ENCODE data around the gene FLT3LG. TPM values are rescaled to one million over a fixed set of nuclear protein-coding genes. Genes with fewer than 3 reads are reported as not detected.
"Not testable (repeated sequence)": the region's sequence is repeated elsewhere in the genome, so short reads cannot be mapped to it uniquely, and the experiment has no call there.

The FLT3LG gene
- total RNA-seq, 1 donor from 2014 or later = 11.3 TPM

DNA sequence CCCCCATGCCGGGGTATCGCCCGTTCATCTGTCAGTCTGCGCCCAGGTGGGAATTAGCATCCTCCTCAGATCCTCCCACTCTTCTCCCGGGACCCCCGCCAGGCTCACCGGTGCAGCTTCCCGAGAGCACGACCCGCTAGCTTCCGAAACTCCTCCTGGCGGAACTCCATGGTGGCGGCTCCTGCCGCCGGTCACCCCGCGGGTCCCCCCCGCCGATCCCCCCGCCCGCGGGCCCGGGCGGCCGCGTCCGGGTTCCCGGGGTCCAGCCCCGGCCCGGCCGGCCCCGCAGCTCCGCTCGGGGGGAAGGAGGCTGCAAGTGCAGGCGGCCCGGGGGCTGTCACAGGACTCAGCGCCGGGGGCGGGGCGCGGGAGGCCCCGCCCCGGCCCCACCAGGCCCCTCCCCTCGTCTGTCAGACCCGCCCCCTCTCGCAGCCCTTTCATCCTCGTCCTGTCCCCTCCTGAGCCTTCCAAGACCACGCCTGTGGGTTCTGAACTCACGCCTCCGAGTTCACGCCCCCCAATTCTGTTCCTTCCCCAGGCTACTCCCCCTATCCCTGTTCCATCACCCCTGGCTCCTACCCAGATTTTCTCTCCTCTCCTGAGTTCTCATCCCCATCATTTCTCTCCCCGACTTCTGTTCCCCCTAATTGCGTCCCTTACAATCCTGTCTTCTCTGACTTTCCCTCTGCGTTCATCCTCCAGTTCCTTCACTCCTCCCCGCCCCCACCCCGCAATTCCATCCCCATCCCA, 32.6 kb upstream of the FLT3LG start, which contains the start of gene SLC17A7:
SLC17A7 (minus strand) TSS at position 318 of the 750 bp plus-strand sequence; CDS start at position 170, 148 bp downstream.
- H3K36me3 Mint-ChIP-seq (ENCODE audit: unreplicated experiment) = no peaks in the 10 kb centered on the region
- H3K27ac Mint-ChIP-seq (ENCODE audit: unreplicated experiment) = no peak within 1 kb of the TSS
- peaks cover 61% of the 10 kb centered on the region for H3K27me3 Mint-ChIP-seq (ENCODE audit: unreplicated experiment)
- DNase-seq (ENCODE audit: extremely low spot score, unreplicated experiment) = no peak
- H3K4me3 Mint-ChIP-seq (ENCODE audit: unreplicated experiment) = peak within 1 kb of the TSS; percentile 77
- TF ChIP-seq CTCF (IDR thresholded peaks at IDR 0.05) = no peak
- H3K9me3 Mint-ChIP-seq (ENCODE audit: unreplicated experiment) = no peaks in the 10 kb centered on the region
- peaks cover 23% of the 10 kb centered on the region for H3K4me1 Mint-ChIP-seq (ENCODE audit: unreplicated experiment)

- Mint-ChIP-seq H3K9me3 (ENCODE audit: unreplicated experiment) (no peaks in the 10 kb centered on the region), H3K4me3 (ENCODE audit: unreplicated experiment) (peak overlapping the region; percentile 77), H3K27ac (ENCODE audit: unreplicated experiment) (no peak overlapping the region), H3K27me3 (ENCODE audit: unreplicated experiment) (peaks cover 56% of the 10 kb centered on the region), H3K36me3 (ENCODE audit: unreplicated experiment) (peaks cover 4% of the 10 kb centered on the region), H3K4me1 (ENCODE audit: unreplicated experiment) (peaks cover 23% of the 10 kb centered on the region)
- no peak for TF ChIP-seq CTCF (IDR thresholded peaks at IDR 0.05)
- no peak for DNase-seq (ENCODE audit: extremely low spot score, unreplicated experiment)
Observed at GRCh38 chr19:49441960-49442350, 32.1 kb upstream of the FLT3LG start.

- no peak for TF ChIP-seq CTCF (IDR thresholded peaks at IDR 0.05)
- Mint-ChIP-seq H3K4me3 (ENCODE audit: unreplicated experiment) (peak overlapping the region; percentile 77), H3K36me3 (ENCODE audit: unreplicated experiment) (peaks cover 4% of the 10 kb centered on the region), H3K9me3 (ENCODE audit: unreplicated experiment) (no peaks in the 10 kb centered on the region), H3K4me1 (ENCODE audit: unreplicated experiment) (peaks cover 23% of the 10 kb centered on the region), H3K27me3 (ENCODE audit: unreplicated experiment) (peaks cover 52% of the 10 kb centered on the region), H3K27ac (ENCODE audit: unreplicated experiment) (no peak overlapping the region)
- no peak for DNase-seq (ENCODE audit: extremely low spot score, unreplicated experiment)
Observed at GRCh38 chr19:49442354-49442753, 31.7 kb upstream of the FLT3LG start.

- no peaks in the 10 kb centered on the region for H3K9me3 Mint-ChIP-seq (ENCODE audit: unreplicated experiment)
- TF ChIP-seq CTCF (IDR thresholded peaks at IDR 0.05) = no peak
- H3K27ac Mint-ChIP-seq (ENCODE audit: unreplicated experiment) = peak overlapping the region; percentile 73
Observed at GRCh38 chr19:49442771-49443365, 31.1 kb upstream of the FLT3LG start.

DNA sequence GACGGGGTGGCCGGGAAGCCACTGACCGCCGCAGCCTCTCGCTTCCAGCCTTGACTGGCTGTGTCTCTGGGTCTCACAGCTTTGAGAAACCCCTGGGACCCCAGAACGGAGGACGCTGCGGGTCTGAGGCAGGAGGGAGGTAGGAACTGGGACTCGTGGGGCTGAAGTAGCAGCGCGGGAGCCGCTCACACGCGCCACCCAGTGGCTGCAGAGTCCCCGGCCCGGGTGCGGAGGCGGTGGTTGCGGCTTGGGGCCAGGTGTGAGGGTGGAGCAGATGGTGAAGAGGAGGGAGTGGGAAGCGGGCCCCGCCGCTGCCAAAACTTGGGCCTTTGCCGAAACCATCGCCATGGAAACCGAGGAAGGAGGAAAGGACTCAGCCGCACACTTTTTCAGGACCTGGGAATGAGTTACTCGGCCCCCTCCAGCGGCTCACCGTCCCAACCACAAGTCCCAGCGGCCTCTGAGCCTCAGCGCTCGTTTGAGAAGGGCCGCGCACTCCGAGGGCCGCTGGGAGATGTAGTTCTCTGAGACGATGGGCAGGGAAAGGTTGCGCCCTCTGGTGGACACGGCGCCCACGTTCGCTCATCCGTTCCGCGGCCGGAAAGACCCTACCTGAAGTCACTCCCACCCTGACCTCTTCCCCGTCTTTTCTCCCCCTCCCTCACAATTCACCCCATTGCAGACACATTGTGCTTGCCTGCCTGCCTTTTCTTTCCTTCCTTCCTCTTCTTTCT, 30.5 kb upstream of the FLT3LG start:
- Mint-ChIP-seq H3K4me3 (ENCODE audit: unreplicated experiment) (peak overlapping the region; percentile 77), H3K27me3 (ENCODE audit: unreplicated experiment) (peaks cover 40% of the 10 kb centered on the region), H3K4me1 (ENCODE audit: unreplicated experiment) (peaks cover 23% of the 10 kb centered on the region), H3K9me3 (ENCODE audit: unreplicated experiment) (no peaks in the 10 kb centered on the region), H3K27ac (ENCODE audit: unreplicated experiment) (peak overlapping the region; percentile 73), H3K36me3 (ENCODE audit: unreplicated experiment) (peaks cover 6% of the 10 kb centered on the region)
- TF ChIP-seq CTCF (IDR thresholded peaks at IDR 0.05) = peak; percentile 86
- DNase-seq (ENCODE audit: extremely low spot score, unreplicated experiment) = peak; percentile 97

More at GRCh38 chr19:49442771-49443365, 31.1 kb upstream of the FLT3LG start:
- Mint-ChIP-seq H3K4me1 (ENCODE audit: unreplicated experiment) (peaks cover 23% of the 10 kb centered on the region), H3K4me3 (ENCODE audit: unreplicated experiment) (peak overlapping the region; percentile 77), H3K36me3 (ENCODE audit: unreplicated experiment) (peaks cover 4% of the 10 kb centered on the region), H3K27me3 (ENCODE audit: unreplicated experiment) (peaks cover 46% of the 10 kb centered on the region)
- peak; percentile 94 for DNase-seq (ENCODE audit: extremely low spot score, unreplicated experiment)

DNA sequence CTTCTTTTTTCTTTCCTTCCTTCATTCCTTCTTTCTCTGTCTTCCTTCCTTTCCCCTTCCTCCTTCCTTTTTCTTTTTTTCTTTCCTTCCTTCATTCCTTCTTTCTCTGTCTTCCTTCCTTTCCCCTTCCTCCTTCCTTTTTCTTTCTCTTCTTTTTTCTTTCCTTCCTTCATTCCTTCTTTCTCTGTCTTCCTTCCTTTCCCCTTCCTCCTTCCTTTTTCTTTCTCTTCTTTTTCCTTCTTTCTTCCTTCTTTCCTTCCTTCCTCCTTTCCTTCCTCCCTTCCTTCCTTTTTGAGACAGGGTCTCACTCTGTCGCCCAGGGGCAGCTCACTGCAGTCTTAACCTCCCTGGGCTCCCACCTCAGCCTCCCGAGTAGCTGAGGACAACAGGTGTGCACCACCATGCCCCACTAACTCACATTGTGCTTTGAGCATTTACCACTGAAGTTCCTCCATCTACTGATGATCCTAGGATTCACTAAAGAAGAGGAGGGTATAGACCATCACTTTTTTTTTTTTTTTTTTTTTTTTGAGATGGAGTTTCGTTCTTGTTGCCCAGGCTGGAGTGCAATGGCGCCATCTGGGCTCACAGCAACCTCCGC, 29.8 kb upstream of the FLT3LG start:
- peaks cover 25% of the 10 kb centered on the region for H3K4me1 Mint-ChIP-seq (ENCODE audit: unreplicated experiment)
- DNase-seq (ENCODE audit: extremely low spot score, unreplicated experiment); H3K4me3 Mint-ChIP-seq (ENCODE audit: unreplicated experiment): not testable (repeated sequence)

More for the DNA sequence above, 29.8 kb upstream of the FLT3LG start:
- not testable (repeated sequence) for H3K36me3 Mint-ChIP-seq (ENCODE audit: unreplicated experiment); H3K27ac Mint-ChIP-seq (ENCODE audit: unreplicated experiment); H3K9me3 Mint-ChIP-seq (ENCODE audit: unreplicated experiment)
- H3K27me3 Mint-ChIP-seq (ENCODE audit: unreplicated experiment) = peaks cover 33% of the 10 kb centered on the region

Data from osteocyte (in vitro differentiated cells).